GM21529 (cell line): ENCODE results near the gene ANKRD1.
"Not testable (repeated sequence)": the region's sequence is repeated elsewhere in the genome, so short reads cannot be mapped to it uniquely, and the experiment has no call there.

Experiments used
- ATAC-seq: cut with Tn5 transposase; IDR thresholded peaks from one replicate; pipeline ENCODE4 v1.9.1; 2021; ENCODE audit not compliant: unreplicated experiment

Gene ANKRD1

GRCh38 chr10:90920986-90921666, at the start of gene ANKRD1:
TSS of gene ANKRD1 (minus strand) at chr10:90921087. CDS start at chr10:90921027, 60 bp downstream.
- no peak for ATAC-seq

GRCh38 chr10:90969947-90970673, 49.2 kb upstream of the ANKRD1 start:
- no peak for ATAC-seq

GRCh38 chr10:90969121-90969534, 48.2 kb upstream of the ANKRD1 start:
- no peak for ATAC-seq

GRCh38 chr10:90968328-90969081, 47.6 kb upstream of the ANKRD1 start:
- no peak for ATAC-seq

GRCh38 chr10:90967865-90968264, 47.0 kb upstream of the ANKRD1 start:
- ATAC-seq, result no peak

- ATAC-seq, result no peak
Observed at GRCh38 chr10:90966146-90966545, 45.3 kb upstream of the ANKRD1 start.

GRCh38 chr10:90965720-90966119, 44.8 kb upstream of the ANKRD1 start:
- ATAC-seq, result no peak

GRCh38 chr10:90964781-90965465, 44.0 kb upstream of the ANKRD1 start:
- ATAC-seq, result no peak

- ATAC-seq, result no peak
Observed at GRCh38 chr10:90963331-90963730, 42.4 kb upstream of the ANKRD1 start.

GRCh38 chr10:90960355-90960814, 39.5 kb upstream of the ANKRD1 start:
- ATAC-seq, result peak; percentile 86

GRCh38 chr10:90959826-90960225, 38.9 kb upstream of the ANKRD1 start:
- no peak for ATAC-seq

- no peak for ATAC-seq
Observed at GRCh38 chr10:90958781-90959180, 37.9 kb upstream of the ANKRD1 start.

GRCh38 chr10:90947030-90947960, 26.4 kb upstream of the ANKRD1 start:
- ATAC-seq, result peak; percentile 65

- ATAC-seq, result no peak
Observed at GRCh38 chr10:90945491-90946070, 24.7 kb upstream of the ANKRD1 start.

GRCh38 chr10:90944749-90945148, 23.9 kb upstream of the ANKRD1 start:
- ATAC-seq, result no peak

GRCh38 chr10:90942980-90943379, 22.1 kb upstream of the ANKRD1 start:
- ATAC-seq, result not testable (repeated sequence)

- no peak for ATAC-seq
Observed at GRCh38 chr10:90939648-90940047, 18.8 kb upstream of the ANKRD1 start.

- ATAC-seq, result no peak
Observed at GRCh38 chr10:90939116-90939515, 18.2 kb upstream of the ANKRD1 start.

GRCh38 chr10:90937645-90938258, 16.9 kb upstream of the ANKRD1 start:
- ATAC-seq, result no peak
